Endothelial cell of umbilical vein (primary cell): Measurements from ENCODE around the gene PARVA. TPM values are rescaled to one million over a fixed set of nuclear protein-coding genes. Genes with fewer than 3 reads are reported as not detected.
A peak's percentile ranks its signal among the peaks of the same experiment; 100 is the strongest.

Source experiments
- BruUV-seq: library from RNA; stranded (reverse); fragments of 400-500 nt; replicated peaks from 2 replicates; lab custom pipeline; 2021; lab: Mats Ljungman, UMichigan
- CTCF ChIA-PET: fragments of 300-600, 350-600 bp; sonication (Branson Sonifier 250); formaldehyde crosslinking; loops from one replicate; lab custom pipeline; 2021; ENCODE audit warnings: antibody characterized with exemption, inconsistent platforms; lab: Charles Lee
- POLR2A ChIA-PET: fragments of 300-600, 350-600 bp; sonication (Branson Sonifier 250); formaldehyde crosslinking; loops from one replicate; lab custom pipeline; 2021; ENCODE audit warnings: antibody characterized with exemption, inconsistent platforms; lab: Charles Lee
- DNase-seq: peaks from one replicate; pipeline ENCODE4 v3.0.0-alpha.2; 2011; ENCODE audit warnings: low read depth, low spot score
- FAIRE-seq: peaks from 2 replicates; lab custom pipeline; 2011; peaks lifted over from hg19 to GRCh38; lab: Jason Lieb, UNC
- H2AFZ ChIP-seq: 2 replicates; pipeline ENCODE4 v1.6.0; 2012; ENCODE audit warnings: low read depth, low read length, control low read depth, inconsistent platforms
- H3K27ac ChIP-seq: 2 replicates; pipeline ENCODE4 v1.5.1; 2011; ENCODE audit warnings: low read depth, mild to moderate bottlenecking, control low read depth, low read length, moderate library complexity; ENCODE audit not compliant: insufficient read depth
- H3K27me3 ChIP-seq, 2 experiments: 2 replicates each; pipeline versions ENCODE4 v1.6.0 to v1.6.1; 2011; ENCODE audit warnings: low read length in 2 of 2, mixed read lengths in 1 of 2; ENCODE audit not compliant: control insufficient read depth in 2 of 2, insufficient read depth in 2 of 2
- H3K36me3 ChIP-seq, 2 experiments: 2 replicates in 1 of 2; 3 replicates in 1 of 2; pipeline ENCODE4 v1.5.1; 2011; ENCODE audit warnings: low read length in 2 of 2, mild to moderate bottlenecking in 1 of 2, moderate library complexity in 1 of 2; ENCODE audit not compliant: control insufficient read depth in 2 of 2, insufficient read depth in 2 of 2; ENCODE audit errors: extremely low read depth in 1 of 2
- H3K4me1 ChIP-seq: 3 replicates; pipeline ENCODE4 v1.5.1; 2011; ENCODE audit warnings: mild to moderate bottlenecking, low read length; ENCODE audit not compliant: control insufficient read depth, insufficient read depth; ENCODE audit errors: extremely low read depth
- H3K4me2 ChIP-seq: 2 replicates; pipeline ENCODE4 v1.6.1; 2011; ENCODE audit warnings: low read length, control low read depth, mixed read lengths; ENCODE audit not compliant: insufficient read depth
- H3K4me3 ChIP-seq, 3 experiments: fragments of 200-600 bp in 1 of 3; sonication (generic), shearing (Covaris generic) in 1 of 3; replicated peaks in 1 of 3; 2 replicates each; pipeline ENCODE4 v1.5.1; 2011 to 2016; ENCODE audit warnings: control low read depth in 3 of 3, low read length in 3 of 3, mild to moderate bottlenecking in 2 of 3, inconsistent platforms in 1 of 3, low read depth in 1 of 3, moderate library complexity in 1 of 3; ENCODE audit not compliant: insufficient read depth in 1 of 3
- H3K79me2 ChIP-seq: 2 replicates; pipeline ENCODE4 v1.6.0; 2012; ENCODE audit warnings: low read length, inconsistent platforms; ENCODE audit not compliant: control insufficient read depth, insufficient read depth
- H3K9ac ChIP-seq: replicated peaks from 2 replicates; pipeline ENCODE3; 2011; ENCODE audit warnings: low read length, control low read depth; ENCODE audit not compliant: insufficient read depth; ENCODE audit errors: extremely low read depth
- H3K9me1 ChIP-seq: replicated peaks from 3 replicates; pipeline ENCODE4 v1.6.0; 2011; ENCODE audit warnings: mild to moderate bottlenecking, low read length; ENCODE audit not compliant: control insufficient read depth, insufficient read depth; ENCODE audit errors: extremely low read depth
- H3K9me3 ChIP-seq: replicated peaks from 2 replicates; pipeline ENCODE4 v1.5.1; 2012; ENCODE audit warnings: low read length, inconsistent platforms; ENCODE audit not compliant: control insufficient read depth, insufficient read depth
- H4K20me1 ChIP-seq: replicated peaks from 2 replicates; pipeline ENCODE3; 2011; ENCODE audit warnings: mild to moderate bottlenecking, low read length; ENCODE audit not compliant: control insufficient read depth, insufficient read depth; ENCODE audit errors: extremely low read depth
- CTCF ChIP-seq, 2 donors: IDR thresholded peaks; 1 replicate in 1 of 2; 2 replicates in 1 of 2; pipeline ENCODE4 v1.5.1; 2011; ENCODE audit warnings: low read length in 2 of 2, mild to moderate bottlenecking in 2 of 2, moderate library complexity in 2 of 2, control low read depth in 1 of 2, inconsistent platforms in 1 of 2, low read depth in 1 of 2; ENCODE audit not compliant: insufficient read depth in 1 of 2; ENCODE audit errors: extremely low read depth in 1 of 2
- EZH2 ChIP-seq: IDR thresholded peaks from 2 replicates; pipeline ENCODE4 v1.6.1; 2012; ENCODE audit warnings: borderline replicate concordance, low read depth, mild to moderate bottlenecking, moderate library complexity, low read length, inconsistent platforms; ENCODE audit not compliant: severe bottlenecking
- FOS ChIP-seq: IDR thresholded peaks from 2 replicates; pipeline ENCODE4 v1.6.1; 2011; ENCODE audit warnings: mild to moderate bottlenecking, low read length, moderate library complexity, borderline replicate concordance; ENCODE audit not compliant: insufficient read depth
- GATA2 ChIP-seq: IDR thresholded peaks from 2 replicates; pipeline ENCODE4 v1.7.0; 2011; ENCODE audit warnings: low read depth, mild to moderate bottlenecking, moderate library complexity, mixed read lengths, low read length; ENCODE audit not compliant: insufficient read length, insufficient read depth
- JUN ChIP-seq: IDR thresholded peaks from 2 replicates; pipeline ENCODE4 v1.6.1; 2011; ENCODE audit warnings: borderline replicate concordance, low read depth; ENCODE audit not compliant: insufficient read length, insufficient read depth
- MAX ChIP-seq: IDR thresholded peaks from 2 replicates; pipeline ENCODE4 v1.6.1; 2011; ENCODE audit not compliant: insufficient read depth, insufficient read length
- MYC ChIP-seq: IDR thresholded peaks from one replicate; pipeline ENCODE4 v1.6.1; 2011; ENCODE audit warnings: mild to moderate bottlenecking, low read depth, low read length
- POLR2A ChIP-seq: IDR thresholded peaks from 2 replicates; pipeline ENCODE4 v1.6.1; 2012; ENCODE audit warnings: low read depth, mild to moderate bottlenecking, control low read depth, low read length
- POLR2AphosphoS5 ChIP-seq: IDR thresholded peaks from 2 replicates; pipeline ENCODE4 v1.6.1; 2012; ENCODE audit warnings: low read depth, mild to moderate bottlenecking, control low read depth, low read length, moderate library complexity; ENCODE audit not compliant: insufficient read depth
- dilution Hi-C: fragments of 300-500 bp; cut with MboI; formaldehyde crosslinking; loops from one replicate; pipeline ENCODE4 v1.15.0; 2019; ENCODE audit warnings: low sequenced_read_pairs; ENCODE audit not compliant: extremely low pct_ligation_motif_present
- intact Hi-C: fragments of 100-400 bp; cut with micrococcal nuclease; formaldehyde crosslinking; loops from one replicate; pipeline ENCODE4 v1.10.0; 2022
- polyA plus RNA-seq, 4 experiments: library from polyadenylated mRNA; depleted of rRNA in 3 of 4; stranded (reverse) in 3 of 4; unstranded in 1 of 4; fragments of >200 nt; gene quantifications; 2 replicates each; pipeline versions ENCODE4 v1.2.1 to v1.2.3, GENCODE V29; 2011 to 2012; ENCODE audit warnings: missing spikeins in 1 of 4
- total RNA-seq: library from RNA; stranded (reverse); gene quantifications from 2 replicates; pipeline ENCODE4 v1.2.3, GENCODE V29; 2021

The PARVA gene
- total and polyA plus RNA-seq, 2 donors (not counting 3 experiments of a cell fraction or from before 2014, with no cell fraction given), result 40.6 to 104 TPM

- Histone ChIP-seq H2AFZ (peak overlapping the region; percentile 5), H3K27ac (no peak overlapping the region), H3K9me3 (no peaks in the 10 kb centered on the region), H3K79me2 (peaks cover 28% of the 10 kb centered on the region), H3K4me1 (peaks cover 12% of the 10 kb centered on the region), H3K36me3 (no peaks in the 10 kb centered on the region), H3K9ac (no peak overlapping the region), H3K27me3 (no peaks in the 10 kb centered on the region), H3K4me2 (peak overlapping the region; percentile 4), H3K4me3 (no peak overlapping the region), H4K20me1 (peaks cover 4% of the 10 kb centered on the region), H3K9me1 (no peaks in the 10 kb centered on the region)
- intact Hi-C loops (no loop called here), dilution Hi-C loops (no loop called here)
- CTCF ChIA-PET, result interaction anchor here (1.2 to 1.9 kb wide), 6 partner anchors 10 to 457 kb away, joined by 3 to 8 read pairs (median 4); no protein-coding TSS in a partner anchor
- POLR2A ChIA-PET, result no interaction called here
- DNase-seq (peak; percentile 96), FAIRE-seq (peak; percentile 82)
- BruUV-seq, result no TSS peak
- TF ChIP-seq JUN (no peak), FOS (peak; percentile 37)
Measured at GRCh38 chr11:12430954-12431595, 53.7 kb downstream of the PARVA start.

DNA sequence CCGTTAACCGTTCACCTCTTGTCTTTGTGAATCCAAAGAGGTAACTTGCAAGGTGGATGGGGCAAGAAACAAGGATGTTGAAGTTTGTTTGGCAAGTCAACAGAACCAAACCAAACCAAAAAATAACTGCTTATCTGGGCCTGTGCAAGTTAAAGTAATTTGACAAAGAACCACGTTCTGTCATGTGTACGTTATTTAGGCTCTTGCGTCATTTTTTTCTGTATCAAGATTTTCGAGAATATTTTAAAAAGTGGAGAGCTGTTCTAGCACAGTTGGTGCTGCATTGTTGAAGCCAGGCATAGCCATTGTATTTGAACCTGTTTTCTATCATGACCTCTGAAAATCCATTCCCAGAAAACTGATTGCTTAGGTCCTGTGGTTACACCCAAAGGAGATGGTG lies 55.1 kb downstream of the PARVA start:
- Histone ChIP-seq H3K4me2 (no peak overlapping the region), H3K27ac (no peak overlapping the region)
- intact Hi-C loops, result no loop called here

More for the DNA sequence above, 55.1 kb downstream of the PARVA start:
- no peaks in the 10 kb centered on the region for H3K9me3 ChIP-seq
- H3K9ac ChIP-seq, result no peak overlapping the region
- no peaks in the 10 kb centered on the region for H3K9me1 ChIP-seq
- dilution Hi-C loops, result no loop called here
- no peak overlapping the region for H3K4me3 ChIP-seq
- DNase-seq (no peak), FAIRE-seq (no peak)
- H3K27me3 ChIP-seq, result no peaks in the 10 kb centered on the region
- peaks cover 24% of the 10 kb centered on the region for H3K79me2 ChIP-seq
- no peak for TF ChIP-seq POLR2A
- TF ChIP-seq EZH2, result no peak
- no peak for TF ChIP-seq FOS
- TF ChIP-seq MAX, result no peak
- TF ChIP-seq JUN, result no peak
- TF ChIP-seq POLR2AphosphoS5, result no peak
- TF ChIP-seq MYC, result no peak
- TF ChIP-seq GATA2, result no peak
- TF ChIP-seq CTCF (IDR thresholded peaks at IDR 0.05; ENCODE audit: extremely low read depth in 1 of 2, insufficient read depth in 1 of 2, low read depth in 1 of 2, low read length in 2 of 2), result no peak
- H4K20me1 ChIP-seq, result peaks cover 4% of the 10 kb centered on the region
- H2AFZ ChIP-seq, result no peak overlapping the region
- ChIA-PET POLR2A (no interaction called here), CTCF (interaction anchor here (1.0 kb wide), 1 partner anchor 12 kb away, joined by 3 read pairs; no protein-coding TSS in a partner anchor)
- peaks cover 12% of the 10 kb centered on the region for H3K4me1 ChIP-seq
- BruUV-seq, result no TSS peak
- H3K36me3 ChIP-seq, result no peaks in the 10 kb centered on the region
